ENCODE measurements around the gene CDH24. TPM values are rescaled to one million over a fixed set of nuclear protein-coding genes. Genes with fewer than 3 reads are reported as not detected.

CDH24 gene
- total RNA-seq, 1 donor from 2014 or later, result 15.0 TPM

GRCh38 chr14:23052671-23053070, 4.6 kb downstream of the CDH24 start:
- Histone ChIP-seq H2AFZ (replicated peaks) (no peak overlapping the region), H3K9me3 (ENCODE audit: low read depth) (no peaks in the 10 kb centered on the region), H3K27ac (no peak overlapping the region), H3K36me3 (no peaks in the 10 kb centered on the region), H3K4me3 (no peak overlapping the region), H3K79me2 (ENCODE audit: low read depth) (peaks cover 7% of the 10 kb centered on the region), H3K4me1 (peaks cover 5% of the 10 kb centered on the region), H3K4me2 (no peak overlapping the region), H3K9ac (no peak overlapping the region), H3F3A (ENCODE audit: low read depth) (peaks cover under 1% of the 10 kb centered on the region), H3K27me3 (no peaks in the 10 kb centered on the region), H4K20me1 (ENCODE audit: low read depth) (peaks cover 15% of the 10 kb centered on the region)
- no peaks in the 10 kb centered on the region for H3K9me3 Mint-ChIP-seq
- H3K4me3 Mint-ChIP-seq, result no peak overlapping the region
- peak overlapping the region; percentile 50 for H3K27ac Mint-ChIP-seq
- H3K4me1 Mint-ChIP-seq, result peaks cover 10% of the 10 kb centered on the region
- no peak for DNase-seq (ENCODE audit: low spot score)
- peaks cover 22% of the 10 kb centered on the region for H3K36me3 Mint-ChIP-seq
- peaks cover 5% of the 10 kb centered on the region for H3K27me3 Mint-ChIP-seq (ENCODE audit: insufficient read depth, low read depth)
- no peak for TF ChIP-seq EZH2phosphoT487 (IDR thresholded peaks at IDR 0.05)
- TF ChIP-seq, protein P1, sequence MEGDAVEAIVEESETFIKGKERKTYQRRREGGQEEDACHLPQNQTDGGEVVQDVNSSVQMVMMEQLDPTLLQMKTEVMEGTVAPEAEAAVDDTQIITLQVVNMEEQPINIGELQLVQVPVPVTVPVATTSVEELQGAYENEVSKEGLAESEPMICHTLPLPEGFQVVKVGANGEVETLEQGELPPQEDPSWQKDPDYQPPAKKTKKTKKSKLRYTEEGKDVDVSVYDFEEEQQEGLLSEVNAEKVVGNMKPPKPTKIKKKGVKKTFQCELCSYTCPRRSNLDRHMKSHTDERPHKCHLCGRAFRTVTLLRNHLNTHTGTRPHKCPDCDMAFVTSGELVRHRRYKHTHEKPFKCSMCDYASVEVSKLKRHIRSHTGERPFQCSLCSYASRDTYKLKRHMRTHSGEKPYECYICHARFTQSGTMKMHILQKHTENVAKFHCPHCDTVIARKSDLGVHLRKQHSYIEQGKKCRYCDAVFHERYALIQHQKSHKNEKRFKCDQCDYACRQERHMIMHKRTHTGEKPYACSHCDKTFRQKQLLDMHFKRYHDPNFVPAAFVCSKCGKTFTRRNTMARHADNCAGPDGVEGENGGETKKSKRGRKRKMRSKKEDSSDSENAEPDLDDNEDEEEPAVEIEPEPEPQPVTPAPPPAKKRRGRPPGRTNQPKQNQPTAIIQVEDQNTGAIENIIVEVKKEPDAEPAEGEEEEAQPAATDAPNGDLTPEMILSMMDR (IDR thresholded peaks at IDR 0.05), result no peak
- TF ChIP-seq EZH2 (IDR thresholded peaks at IDR 0.05), result no peak

DNA sequence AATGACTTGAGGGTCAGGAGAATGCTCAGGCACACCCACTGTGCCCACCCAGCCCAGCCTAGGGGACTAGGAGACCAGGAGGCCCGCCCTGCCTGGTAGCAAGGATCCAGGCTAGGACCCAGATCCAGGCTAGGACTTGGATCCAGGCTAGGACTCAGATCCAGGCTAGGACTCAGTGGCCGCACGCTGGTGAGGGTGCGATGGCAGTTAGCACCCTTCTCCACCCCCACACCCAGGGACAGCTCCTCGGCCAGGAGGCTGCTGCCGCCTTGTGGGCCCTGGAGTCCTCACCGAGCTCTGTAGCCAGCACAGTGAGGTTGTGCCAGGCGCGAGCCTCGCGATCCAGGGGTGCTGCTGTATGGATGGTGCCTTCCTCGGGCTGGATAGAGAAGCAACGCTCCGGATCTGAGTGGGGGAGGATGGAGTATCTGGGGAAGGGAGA, 5.1 kb downstream of the CDH24 start:
- Histone ChIP-seq H3K27me3 (no peaks in the 10 kb centered on the region), H4K20me1 (ENCODE audit: low read depth) (peaks cover 15% of the 10 kb centered on the region), H3K36me3 (no peaks in the 10 kb centered on the region), H3K27ac (no peak overlapping the region), H3K4me3 (no peak overlapping the region), H2AFZ (replicated peaks) (no peak overlapping the region), H3K79me2 (ENCODE audit: low read depth) (peaks cover 7% of the 10 kb centered on the region), H3K4me1 (peaks cover 5% of the 10 kb centered on the region), H3K9me3 (ENCODE audit: low read depth) (no peaks in the 10 kb centered on the region), H3F3A (ENCODE audit: low read depth) (no peaks in the 10 kb centered on the region), H3K9ac (no peak overlapping the region), H3K4me2 (no peak overlapping the region)
- Mint-ChIP-seq H3K27me3 (ENCODE audit: insufficient read depth, low read depth) (peaks cover 8% of the 10 kb centered on the region), H3K36me3 (peaks cover 26% of the 10 kb centered on the region), H3K4me3 (no peak overlapping the region), H3K4me1 (peaks cover 10% of the 10 kb centered on the region), H3K9me3 (no peaks in the 10 kb centered on the region), H3K27ac (peak overlapping the region; percentile 50)
- no peak for DNase-seq (ENCODE audit: low spot score)
- TF ChIP-seq, protein P1 (IDR thresholded peaks at IDR 0.05), result peak; percentile 15
- no peak for TF ChIP-seq EZH2 (IDR thresholded peaks at IDR 0.05)

DNA sequence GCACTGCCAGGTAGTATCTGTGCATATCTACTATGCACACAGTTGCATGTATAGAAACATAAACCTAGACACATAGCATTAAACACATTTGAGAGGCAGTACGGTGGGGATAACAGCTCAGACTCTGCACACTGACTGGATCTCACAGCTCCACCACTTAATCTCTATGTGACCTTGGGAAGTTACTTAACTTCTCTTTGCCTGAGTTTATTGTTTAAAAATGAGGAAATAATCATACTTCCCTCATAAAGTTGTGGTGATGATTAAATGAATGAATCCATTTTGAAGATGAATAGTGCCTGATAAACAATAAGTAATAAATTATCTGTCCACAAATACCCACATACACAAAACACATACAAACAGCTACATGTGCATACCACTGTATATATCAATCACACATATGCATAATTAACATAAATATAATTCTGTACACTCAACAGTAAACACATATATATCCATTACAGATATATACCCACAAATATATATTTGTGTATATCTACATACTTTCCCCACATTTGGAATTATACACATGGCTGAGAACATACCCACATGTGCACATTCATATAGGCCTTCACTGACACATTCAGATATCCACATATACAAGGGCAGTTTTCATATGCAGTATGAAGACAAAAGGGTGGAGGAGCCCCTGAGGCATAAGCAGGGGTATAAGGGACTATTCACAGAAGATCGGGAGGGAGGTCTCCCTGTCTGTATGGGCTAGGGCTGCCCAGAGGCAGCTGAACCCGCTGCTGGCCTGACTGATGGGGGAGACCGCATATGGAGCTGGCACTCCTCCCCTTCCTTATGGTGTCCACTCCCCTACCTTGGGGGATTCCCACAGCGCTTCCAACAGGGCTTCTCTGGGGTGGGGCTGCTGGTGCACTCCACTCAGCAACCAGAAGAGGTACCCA, 5.9 kb downstream of the CDH24 start:
- Mint-ChIP-seq H3K4me1 (peaks cover 9% of the 10 kb centered on the region), H3K36me3 (peaks cover 27% of the 10 kb centered on the region), H3K4me3 (no peak overlapping the region), H3K9me3 (no peaks in the 10 kb centered on the region), H3K27me3 (ENCODE audit: insufficient read depth, low read depth) (peaks cover 7% of the 10 kb centered on the region), H3K27ac (no peak overlapping the region)
- H4K20me1 ChIP-seq (ENCODE audit: low read depth), result peaks cover 15% of the 10 kb centered on the region
- H3K27me3 ChIP-seq, result no peaks in the 10 kb centered on the region
- no peak overlapping the region for H3K4me3 ChIP-seq
- no peak overlapping the region for H3K4me2 ChIP-seq
- H3F3A ChIP-seq (ENCODE audit: low read depth), result no peaks in the 10 kb centered on the region
- H3K27ac ChIP-seq, result no peak overlapping the region
- no peaks in the 10 kb centered on the region for H3K9me3 ChIP-seq (ENCODE audit: low read depth)
- H3K4me1 ChIP-seq, result peaks cover 5% of the 10 kb centered on the region
- H2AFZ ChIP-seq (replicated peaks), result no peak overlapping the region
- H3K36me3 ChIP-seq, result no peaks in the 10 kb centered on the region
- peaks cover 7% of the 10 kb centered on the region for H3K79me2 ChIP-seq (ENCODE audit: low read depth)
- TF ChIP-seq, protein P1 (IDR thresholded peaks at IDR 0.05), result no peak
- TF ChIP-seq EZH2phosphoT487 (IDR thresholded peaks at IDR 0.05) (no peak), EZH2 (IDR thresholded peaks at IDR 0.05) (no peak)
- H3K9ac ChIP-seq, result no peak overlapping the region
- no peak for DNase-seq (ENCODE audit: low spot score)
